Naive thymus-derived CD8-positive, alpha-beta T cell (primary cell): ENCODE measurements around the gene ZNF14. TPM values are rescaled to one million over a fixed set of nuclear protein-coding genes. Genes with fewer than 3 reads are reported as not detected.

Source experiments
- ATAC-seq, 2 donors: fragments of 150-1000 bp; cut with Tn5 transposase in 1 of 2; sonication (Bioruptor Pico), chemical (Tn5 transposase) in 1 of 2; 1 replicate in 1 of 2; 2 replicates in 1 of 2; pipeline ENCODE4 v1.10.0; 2021; ENCODE audit warnings: mild to moderate bottlenecking in 2 of 2, moderate library complexity in 2 of 2
- POLR2A ChIA-PET: fragments of 350-600 bp; sonication (Branson Sonifier 250); formaldehyde crosslinking; loops from one replicate; lab custom pipeline; 2021; ENCODE audit warnings: antibody characterized with exemption; lab: Charles Lee
- DNase-seq, 10 donors: peaks; one replicate each; pipeline versions ENCODE4 v3.0.0 to v3.0.0-alpha.2; 2020 to 2022
- H3K27ac Mint-ChIP-seq, 10 donors: one replicate each; pipeline ENCODE4 v1.8.0; 2020 to 2022; ENCODE audit warnings: mild to moderate bottlenecking in 10 of 10, mixed read lengths in 10 of 10, moderate library complexity in 4 of 10, inconsistent platforms in 1 of 10
- H3K27me3 Mint-ChIP-seq, 5 donors: one replicate each; pipeline ENCODE4 v1.8.0; 2021 to 2022; ENCODE audit warnings: mixed read lengths in 5 of 5
- H3K36me3 Mint-ChIP-seq, 3 donors: one replicate each; pipeline ENCODE4 v1.8.0; 2020 to 2022; ENCODE audit warnings: mixed read lengths in 3 of 3, mild to moderate bottlenecking in 2 of 3, inconsistent platforms in 1 of 3
- H3K4me1 Mint-ChIP-seq, 4 donors: one replicate each; pipeline ENCODE4 v1.8.0; 2021 to 2022; ENCODE audit warnings: mixed read lengths in 4 of 4
- H3K4me3 Mint-ChIP-seq, 10 donors: one replicate each; pipeline ENCODE4 v1.8.0; 2020 to 2022; ENCODE audit warnings: mild to moderate bottlenecking in 10 of 10, mixed read lengths in 10 of 10, moderate library complexity in 6 of 10, inconsistent platforms in 1 of 10
- H3K9me3 Mint-ChIP-seq, 9 donors: one replicate each; pipeline ENCODE4 v1.8.0; 2020 to 2022; ENCODE audit warnings: mixed read lengths in 9 of 9, mild to moderate bottlenecking in 3 of 9, inconsistent platforms in 1 of 9, moderate library complexity in 1 of 9
- polyA plus RNA-seq, 3 donors: library from polyadenylated mRNA; unstranded; fragments of 300-500 nt; fragmentation: Illumina TruSeq; gene quantifications; one replicate each; pipeline ENCODE4 v1.2.3, GENCODE V29; 2021
- total RNA-seq, 8 experiments: library from RNA in 2 of 8; stranded (reverse) in 2 of 8; gene quantifications; one replicate each; pipeline ENCODE4 v1.2.3 and lab custom pipeline; 2021 to 2026

Gene ZNF14
- total and polyA plus RNA-seq, 5 experiments from 2014 or later: 8.2 to 39.8 (median 16.3) TPM

DNA sequence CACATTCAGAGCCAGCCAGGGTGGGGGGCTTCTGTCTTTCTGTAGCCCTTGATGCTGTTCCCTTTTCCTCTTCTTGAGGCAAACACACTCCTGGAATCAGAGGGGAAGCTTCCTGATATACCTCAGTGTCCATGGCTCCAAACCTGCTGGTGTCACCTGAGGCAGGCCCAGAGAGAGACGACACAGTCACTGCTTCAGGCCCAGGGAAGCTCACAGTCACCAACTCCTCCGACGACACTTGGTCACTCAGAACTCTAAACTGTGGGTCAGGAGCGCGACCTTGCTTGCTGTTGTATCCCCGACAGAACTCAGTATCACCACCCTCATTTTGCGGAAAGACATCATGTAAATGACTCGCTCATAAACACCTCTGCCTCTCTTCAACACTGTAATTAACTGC is 70.6 kb downstream of the ZNF14 start:
- no peak for ATAC-seq
- H3K9me3 Mint-ChIP-seq: peaks cover 0 to 7% (median 0%) of the 10 kb centered on the region in 9 donors
- H3K27me3 Mint-ChIP-seq: no peaks in the 10 kb centered on the region
- H3K36me3 Mint-ChIP-seq: peaks cover 0 to 30% (median 9%) of the 10 kb centered on the region in 3 donors
- H3K4me1 Mint-ChIP-seq: peaks cover 23 to 44% (median 31%) of the 10 kb centered on the region in 4 donors
- peak overlapping the region; percentile 88 to 96 (median 93) for H3K27ac Mint-ChIP-seq
- H3K4me3 Mint-ChIP-seq: peak overlapping the region; percentile 79 to 94 (median 91)
- POLR2A ChIA-PET: interaction anchor here (0.6 to 12.8 kb wide), 15 partner anchors 8 to 239 kb away, joined by 3 to 289 read pairs (median 11); partner anchors contain the start of genes GMIP, LPAR2, ZNF14 and ZNF506
- peak in 1 of 10 donors; percentile 53 for DNase-seq

DNA sequence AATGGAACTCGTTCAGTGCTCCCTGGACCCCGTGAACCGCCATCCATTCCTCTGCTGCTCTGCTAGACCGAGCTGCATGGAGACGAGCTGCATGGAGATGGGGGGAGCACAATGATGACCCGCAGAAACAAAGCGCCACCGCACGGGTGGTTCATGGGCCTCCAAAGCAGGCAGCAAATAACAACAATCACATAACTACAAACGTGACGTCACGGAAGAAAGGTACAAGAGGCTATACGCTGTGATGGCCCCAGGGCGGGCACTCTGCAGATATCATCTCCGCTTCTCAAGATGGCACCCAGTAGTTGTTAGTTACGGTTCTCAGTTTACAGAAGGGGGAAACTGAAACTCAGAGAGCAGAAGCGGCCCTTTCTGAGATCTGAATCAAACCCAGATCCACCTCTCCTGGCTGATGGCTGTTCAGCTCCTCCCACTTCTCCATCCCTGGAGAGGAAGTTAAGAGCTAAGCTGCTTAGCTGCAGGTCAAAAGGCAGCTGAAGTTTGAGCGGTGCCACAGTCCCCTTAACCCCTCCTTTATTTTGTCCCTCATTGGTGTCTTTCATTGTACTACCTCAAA is 71.1 kb downstream of the ZNF14 start:
- H3K36me3 Mint-ChIP-seq: peaks cover 0 to 36% (median 11%) of the 10 kb centered on the region in 3 donors
- peak overlapping the region; percentile 88 to 96 (median 93) for H3K27ac Mint-ChIP-seq
- H3K27me3 Mint-ChIP-seq: no peaks in the 10 kb centered on the region
- peaks cover 0 to 5% (median 0%) of the 10 kb centered on the region in 9 donors for H3K9me3 Mint-ChIP-seq
- DNase-seq: peak in 1 of 10 donors; percentile 21
- POLR2A ChIA-PET: interaction anchor here (0.6 to 12.8 kb wide), 7 partner anchors 9 to 160 kb away, joined by 4 to 289 read pairs (median 20); partner anchors contain the start of genes LPAR2, ZNF14 and ZNF506
- H3K4me1 Mint-ChIP-seq: peaks cover 23 to 42% (median 30%) of the 10 kb centered on the region in 4 donors
- peak overlapping the region; percentile 79 to 94 (median 91) for H3K4me3 Mint-ChIP-seq
- no peak for ATAC-seq

DNA sequence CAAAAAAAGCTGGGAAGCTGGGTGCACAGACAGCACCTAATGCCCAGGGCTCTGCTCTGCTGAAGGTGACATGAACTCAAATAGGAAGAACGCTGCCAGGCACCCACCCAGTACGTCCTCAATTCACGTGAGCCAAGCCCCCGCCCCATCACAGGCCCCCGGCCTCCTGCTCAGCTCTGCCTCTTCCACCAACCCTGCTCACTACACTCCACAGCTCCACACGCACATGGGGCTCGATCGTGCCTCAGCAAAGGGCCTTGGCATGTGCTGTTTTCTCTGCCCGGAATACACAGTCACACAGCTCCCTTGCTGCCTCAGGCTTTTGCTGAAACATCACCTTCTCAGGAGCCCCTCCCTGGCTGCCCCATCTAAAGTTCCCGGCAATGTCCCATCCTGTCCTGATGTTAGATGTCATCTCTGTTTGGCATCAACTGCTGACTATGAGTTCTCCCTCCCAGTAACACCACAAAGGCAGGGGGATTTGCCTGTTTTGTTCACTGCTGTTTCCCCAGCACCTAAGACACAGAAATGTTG is 71.7 kb downstream of the ZNF14 start:
- Mint-ChIP-seq H3K4me1 (peaks cover 23 to 40% (median 29%) of the 10 kb centered on the region in 4 donors), H3K36me3 (peaks cover 0 to 41% (median 12%) of the 10 kb centered on the region in 3 donors)
- DNase-seq: peak in 1 of 10 donors; percentile 50

More for the DNA sequence above, 71.7 kb downstream of the ZNF14 start:
- H3K9me3 Mint-ChIP-seq: peaks cover 0 to 5% (median 0%) of the 10 kb centered on the region in 9 donors
- H3K27ac Mint-ChIP-seq: peak overlapping the region in 9 of 10 donors; percentile 19 to 96 (median 89)
- H3K27me3 Mint-ChIP-seq: no peaks in the 10 kb centered on the region
- POLR2A ChIA-PET: interaction anchor here (1.3 to 12.8 kb wide), 5 partner anchors 9 to 161 kb away, joined by 4 to 289 read pairs (median 36); partner anchors contain the start of genes ZNF14 and ZNF506
- H3K4me3 Mint-ChIP-seq: peak overlapping the region; percentile 71 to 93 (median 86)
- no peak for ATAC-seq

Other genes with a start within 250 kb of the ZNF14 start
- gene TSSK6, start 217.6 kb downstream of the ZNF14 start, total RNA-seq: 10 to 100 TPM in 1 of 2 experiments, 1 to 10 TPM in 1; 9.3 to 10.8 TPM
- gene TSSK6, start 217.6 kb downstream of the ZNF14 start, polyA plus RNA-seq: 1 to 10 TPM in 2 of 3 donors, under 1 TPM in 1; 0.59 to 3.7 (median 3.1) TPM
- 100 to 1,000 TPM; 177 to 180 TPM for gene NDUFA13, start 216.9 kb downstream of the ZNF14 start, total RNA-seq
- gene NDUFA13, start 216.9 kb downstream of the ZNF14 start, polyA plus RNA-seq: 100 to 1,000 TPM; 329 to 360 (median 338) TPM
- gene YJEFN3, start 204.2 kb downstream of the ZNF14 start, total RNA-seq: 10 to 100 TPM; 11.1 to 12.8 TPM
- under 1 TPM in 2 of 3 donors, not detected in 1; 0.08 to 0.63 TPM for gene YJEFN3, start 204.2 kb downstream of the ZNF14 start, polyA plus RNA-seq
- gene CILP2, start 194.8 kb downstream of the ZNF14 start, total RNA-seq: under 1 TPM; 0.31 to 0.41 TPM
- gene CILP2, start 194.8 kb downstream of the ZNF14 start, polyA plus RNA-seq: under 1 TPM in 2 of 3 donors, not detected in 1; 0.56 to 0.64 TPM
- gene PBX4, start 114.4 kb downstream of the ZNF14 start, total RNA-seq: 10 to 100 TPM; 46.0 to 49.4 TPM
- 1 to 10 TPM; 2.6 to 6.9 (median 4.2) TPM for gene PBX4, start 114.4 kb downstream of the ZNF14 start, polyA plus RNA-seq
- gene LPAR2, start 104.9 kb downstream of the ZNF14 start, total RNA-seq: 10 to 100 TPM; 82.7 to 93.1 TPM
- 10 to 100 TPM; 12.9 to 38.0 (median 16.7) TPM for gene LPAR2, start 104.9 kb downstream of the ZNF14 start, polyA plus RNA-seq
- gene GMIP, start 89.5 kb downstream of the ZNF14 start, total RNA-seq: 100 to 1,000 TPM; 133 to 135 TPM
- gene GMIP, start 89.5 kb downstream of the ZNF14 start, polyA plus RNA-seq: 10 to 100 TPM; 40.6 to 72.4 (median 41.9) TPM
- 100 to 1,000 TPM; 155 to 158 TPM for gene ATP13A1, start 69.4 kb downstream of the ZNF14 start, total RNA-seq
- gene ATP13A1, start 69.4 kb downstream of the ZNF14 start, polyA plus RNA-seq: 10 to 100 TPM; 15.3 to 46.7 (median 20.7) TPM
- 100 to 1,000 TPM; 252 to 269 TPM for gene ZNF101, start 64.3 kb downstream of the ZNF14 start, total RNA-seq
- gene ZNF101, start 64.3 kb downstream of the ZNF14 start, polyA plus RNA-seq: 100 to 1,000 TPM in 2 of 3 donors, 10 to 100 TPM in 1; 99.7 to 144 (median 131) TPM
- gene ZNF506, start 88.6 kb upstream of the ZNF14 start, total RNA-seq: 10 to 100 TPM; 85.5 to 98.7 TPM
- 10 to 100 TPM; 23.4 to 29.6 (median 27.8) TPM for gene ZNF506, start 88.6 kb upstream of the ZNF14 start, polyA plus RNA-seq
- 10 to 100 TPM; 36.8 to 37.5 TPM for gene ZNF253, start 132.8 kb upstream of the ZNF14 start, total RNA-seq
- gene ZNF253, start 132.8 kb upstream of the ZNF14 start, polyA plus RNA-seq: 1 to 10 TPM; 7.1 to 9.4 (median 8.9) TPM
- 10 to 100 TPM; 11.7 to 12.5 TPM for gene ZNF93, start 167.8 kb upstream of the ZNF14 start, total RNA-seq
- gene ZNF93, start 167.8 kb upstream of the ZNF14 start, polyA plus RNA-seq: 10 to 100 TPM in 2 of 3 donors, 1 to 10 TPM in 1; 7.7 to 11.5 (median 11.2) TPM